ENCODE results near the gene VPS37B.
"Not testable (repeated sequence)": the region's sequence is repeated elsewhere in the genome, so short reads cannot be mapped to it uniquely, and the experiment has no call there.

VPS37B gene

DNA sequence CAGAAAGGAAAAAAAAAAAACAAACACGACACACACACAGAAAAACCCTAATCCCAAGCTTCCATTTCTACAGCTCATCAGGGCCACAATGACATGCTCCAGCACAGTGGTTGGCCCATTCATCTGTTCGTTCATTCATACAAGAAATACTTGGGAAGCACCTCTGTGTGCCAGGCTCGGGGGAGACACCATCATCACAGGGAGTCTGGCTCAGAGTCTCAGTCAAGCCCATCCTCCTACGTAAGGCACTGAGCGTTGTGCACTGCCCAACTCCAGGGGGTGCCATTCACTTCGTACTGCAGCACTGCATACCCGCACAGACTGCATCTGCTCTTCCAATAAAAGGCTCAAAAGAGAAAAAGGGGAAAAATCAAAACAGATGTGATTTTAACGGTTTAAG lies 15.3 kb downstream of the VPS37B start:
- no peak for DNase-seq (ENCODE audit: low read depth)

DNA sequence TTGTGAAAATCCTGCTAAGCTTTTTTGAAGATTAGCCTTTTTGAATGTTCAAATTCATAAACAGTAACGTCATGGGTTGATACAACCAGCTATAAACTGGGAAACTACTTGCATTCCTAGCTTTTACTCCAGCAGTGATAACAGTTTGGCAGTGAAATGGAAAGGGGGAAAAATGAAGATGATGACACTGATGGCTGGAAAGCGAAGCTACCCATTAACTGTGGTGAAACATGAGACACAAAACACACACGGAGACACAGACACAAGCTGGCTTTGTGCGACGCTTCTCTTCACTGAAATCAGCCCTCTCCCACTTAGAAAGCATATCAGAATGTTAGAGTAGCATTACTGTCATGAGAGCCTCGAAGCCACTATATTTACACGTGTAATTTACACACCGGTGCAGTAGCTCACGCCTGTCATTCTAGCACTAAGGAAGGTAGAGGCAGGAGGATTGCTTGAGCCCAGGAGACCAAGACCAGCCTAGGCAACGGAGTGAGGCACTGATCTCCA lies 15.7 kb downstream of the VPS37B start:
- no peak for DNase-seq (ENCODE audit: low read depth)

GRCh38 chr12:122878780-122879612 lies 16.9 kb downstream of the VPS37B start:
- no peak for DNase-seq (ENCODE audit: low read depth)

- no peak for DNase-seq (ENCODE audit: low read depth)
Measured at GRCh38 chr12:122876731-122877130, 19.2 kb downstream of the VPS37B start.

DNA sequence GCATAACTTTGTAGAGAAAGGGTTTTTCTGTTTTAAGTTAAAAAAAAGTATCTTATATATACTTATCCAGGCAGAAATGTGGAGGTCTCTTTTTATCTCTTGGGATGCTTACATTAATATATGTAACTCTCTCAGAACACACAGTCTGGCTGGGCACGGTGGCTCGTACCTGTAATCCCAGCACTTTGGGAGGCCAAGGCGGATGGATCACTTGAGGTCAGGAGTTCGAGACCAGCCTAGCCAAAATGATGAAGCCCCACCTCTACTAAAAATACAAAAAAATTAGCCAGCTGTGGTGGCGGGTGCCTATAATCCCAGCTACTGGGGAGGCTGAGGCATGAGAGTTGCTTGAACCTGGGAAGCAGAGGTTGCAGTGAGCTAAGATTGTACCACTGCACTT lies 19.6 kb downstream of the VPS37B start:
- DNase-seq (ENCODE audit: low read depth): not testable (repeated sequence)

DNA sequence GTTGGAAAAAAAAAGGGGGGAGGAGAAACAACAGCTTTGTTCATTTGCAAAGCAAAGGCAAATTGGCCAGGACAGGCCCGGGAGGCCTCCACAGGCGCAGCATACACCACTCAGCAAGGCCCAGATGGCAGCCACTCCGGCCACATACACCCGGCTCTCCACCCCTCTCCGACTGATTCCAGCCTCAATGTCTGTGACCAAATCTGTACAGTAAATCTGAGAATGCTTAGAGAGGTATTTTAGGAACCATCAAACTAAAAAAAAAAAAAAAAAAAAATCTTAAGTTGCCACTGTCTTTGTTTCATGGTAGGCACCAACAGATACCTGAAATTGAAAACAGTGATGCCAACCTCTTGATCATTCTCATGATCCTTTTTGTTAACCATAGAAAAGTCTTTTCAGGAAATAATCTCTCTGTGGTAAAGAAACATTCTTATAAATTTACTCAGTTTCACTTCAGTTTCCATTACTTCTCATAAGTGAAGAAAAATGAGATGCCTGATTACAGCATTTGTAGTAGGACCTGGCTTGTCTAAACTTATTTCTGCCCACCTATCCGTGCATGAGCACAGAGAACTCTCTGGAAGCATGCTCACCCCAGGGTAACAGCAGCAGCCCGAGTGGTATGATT lies 20.2 kb downstream of the VPS37B start:
- DNase-seq (ENCODE audit: low read depth): no peak

GRCh38 chr12:122874081-122874480 lies 21.8 kb downstream of the VPS37B start:
- peak; percentile 41 for DNase-seq (ENCODE audit: low read depth)

- no peak for DNase-seq (ENCODE audit: low read depth)
Measured at GRCh38 chr12:122873540-122873939, 22.4 kb downstream of the VPS37B start.

DNA sequence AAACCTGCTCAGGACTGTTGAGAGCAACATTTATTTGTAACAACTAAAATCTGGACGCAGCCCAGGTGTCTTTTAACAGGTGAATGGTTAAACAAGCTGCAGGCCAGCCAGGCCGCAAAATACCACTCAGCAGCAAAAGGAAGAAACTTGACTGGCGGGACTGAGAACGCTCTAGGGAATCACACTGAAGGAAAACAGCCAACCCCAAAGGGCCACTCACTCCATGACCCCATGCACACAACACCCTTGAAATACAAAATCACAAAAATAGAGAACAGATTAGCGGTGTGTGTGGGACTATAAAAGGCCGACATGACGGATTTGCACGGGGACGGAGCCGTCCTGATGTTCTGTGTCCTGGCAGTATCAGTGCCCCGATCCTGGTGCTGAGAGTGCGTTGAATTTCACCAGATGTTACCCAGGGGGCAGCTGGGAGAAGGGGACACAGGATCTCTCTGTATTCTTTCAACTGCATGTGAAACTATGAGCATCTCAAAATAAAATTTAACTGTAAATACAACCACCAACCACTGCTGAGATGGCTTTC lies 23.0 kb downstream of the VPS37B start:
- no peak for DNase-seq (ENCODE audit: low read depth)

DNA sequence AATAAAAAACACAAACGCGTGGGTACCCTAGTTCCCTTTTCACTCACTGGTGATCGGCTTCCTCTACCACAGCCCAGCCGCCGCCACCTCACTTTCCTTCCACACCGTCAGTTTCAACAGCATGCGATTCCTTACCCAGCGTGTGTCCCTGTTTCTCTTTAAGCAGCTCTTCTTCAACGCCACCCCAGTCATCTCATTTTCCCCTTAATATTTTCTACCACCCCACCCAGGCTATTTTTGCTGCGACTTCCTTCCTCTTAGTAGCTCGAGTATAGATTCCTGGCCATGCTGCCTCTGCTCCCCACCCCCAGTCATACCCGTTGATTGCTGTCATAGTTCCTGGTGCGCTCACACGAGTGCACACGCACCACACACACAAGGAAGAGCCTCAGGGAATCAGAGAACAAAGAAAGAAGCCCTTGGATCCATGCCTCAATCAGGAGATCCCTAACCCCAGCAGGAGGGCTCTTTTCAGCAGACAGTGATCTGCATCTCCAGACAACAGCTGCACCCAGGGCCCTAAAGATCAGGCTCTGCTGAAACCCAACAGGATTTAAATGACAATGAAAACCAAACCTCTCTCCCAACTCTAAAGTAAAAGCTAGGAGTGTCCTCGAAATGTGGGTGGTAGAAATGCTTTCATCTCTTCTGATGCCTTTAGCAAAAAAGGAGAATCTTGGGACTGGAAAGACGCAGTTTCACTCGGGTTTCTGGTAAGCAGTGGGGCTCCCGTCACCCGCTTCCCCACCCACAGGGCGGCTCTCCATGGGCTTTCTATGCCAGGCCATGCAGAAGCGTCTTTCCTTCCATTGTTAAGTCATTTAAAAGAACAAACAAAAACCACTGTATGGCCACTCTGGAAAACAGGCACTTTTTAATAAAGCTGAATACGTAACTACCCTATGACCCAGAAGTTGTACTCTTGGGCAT lies 23.8 kb downstream of the VPS37B start:
- peak; percentile 48 for DNase-seq (ENCODE audit: low read depth)

- no peak for DNase-seq (ENCODE audit: low read depth)
Measured at GRCh38 chr12:122870867-122871664, 24.9 kb downstream of the VPS37B start.

DNA sequence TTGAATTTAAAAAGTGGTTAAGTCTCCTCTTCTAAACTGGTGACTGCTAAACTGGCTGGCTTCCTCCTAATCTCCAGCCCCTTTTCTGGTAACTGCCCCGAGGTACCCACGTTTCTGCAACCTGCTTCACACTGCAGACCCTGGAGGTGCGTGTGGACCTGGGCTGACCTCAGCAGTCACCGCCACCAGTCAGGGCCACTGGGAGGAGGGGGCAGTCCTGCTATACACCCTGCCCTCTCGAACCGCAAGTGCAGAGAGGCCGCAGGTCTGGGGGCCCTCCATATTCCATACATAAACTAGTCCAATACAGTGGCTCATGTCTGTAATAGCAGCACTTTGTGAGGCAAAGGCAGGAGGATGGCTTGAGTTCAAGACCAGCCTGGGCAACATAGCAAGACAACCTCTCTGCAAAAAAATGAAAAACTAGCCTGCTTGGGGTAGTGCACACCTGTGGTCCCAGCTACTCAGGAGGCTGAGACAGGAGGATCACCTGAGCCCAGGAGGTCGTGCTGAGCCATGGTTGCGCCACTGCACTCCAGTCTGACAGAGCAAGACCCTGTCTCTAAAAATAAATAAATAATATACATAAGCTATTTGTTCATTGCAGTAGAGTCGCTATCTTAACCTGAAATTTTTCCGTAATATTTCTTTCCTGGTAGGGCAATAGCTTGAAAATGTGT lies 25.6 kb downstream of the VPS37B start:
- DNase-seq (ENCODE audit: low read depth): no peak

DNA sequence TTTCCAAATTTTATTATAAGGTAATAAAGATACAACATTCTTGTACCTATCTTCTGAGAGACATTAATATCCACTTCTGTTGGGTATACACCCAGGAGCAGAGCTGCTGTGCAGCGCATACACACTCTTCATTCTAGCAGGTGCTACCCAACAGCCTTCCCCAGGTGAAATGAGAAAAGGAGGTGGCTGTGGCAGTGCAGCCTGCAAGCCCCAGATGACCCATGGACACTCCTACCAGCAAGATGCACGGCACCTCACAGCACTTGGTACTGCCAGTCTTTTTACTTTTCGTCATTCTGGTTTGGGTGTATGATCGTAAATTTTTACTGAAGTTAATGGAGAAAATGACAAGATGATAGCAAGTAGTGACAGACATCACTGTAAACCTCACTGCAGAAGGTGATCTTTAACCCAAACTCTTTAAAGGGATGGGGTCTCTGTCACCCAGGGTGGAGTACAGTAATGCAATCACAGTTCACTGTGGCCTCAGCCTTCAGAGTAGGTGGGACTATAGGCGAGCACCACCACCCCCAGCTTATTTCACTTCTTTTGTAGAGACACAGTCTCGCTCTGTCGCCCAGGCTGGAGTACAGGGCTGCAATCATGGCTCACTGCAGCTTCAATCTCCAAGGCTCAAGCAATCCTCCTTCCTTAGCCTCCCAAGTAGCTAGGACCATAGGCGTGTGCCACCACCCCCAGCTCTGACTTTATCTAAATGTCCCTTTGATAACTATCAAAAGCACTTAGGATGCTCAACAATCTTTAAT lies 26.5 kb downstream of the VPS37B start:
- no peak for DNase-seq (ENCODE audit: low read depth)

DNA sequence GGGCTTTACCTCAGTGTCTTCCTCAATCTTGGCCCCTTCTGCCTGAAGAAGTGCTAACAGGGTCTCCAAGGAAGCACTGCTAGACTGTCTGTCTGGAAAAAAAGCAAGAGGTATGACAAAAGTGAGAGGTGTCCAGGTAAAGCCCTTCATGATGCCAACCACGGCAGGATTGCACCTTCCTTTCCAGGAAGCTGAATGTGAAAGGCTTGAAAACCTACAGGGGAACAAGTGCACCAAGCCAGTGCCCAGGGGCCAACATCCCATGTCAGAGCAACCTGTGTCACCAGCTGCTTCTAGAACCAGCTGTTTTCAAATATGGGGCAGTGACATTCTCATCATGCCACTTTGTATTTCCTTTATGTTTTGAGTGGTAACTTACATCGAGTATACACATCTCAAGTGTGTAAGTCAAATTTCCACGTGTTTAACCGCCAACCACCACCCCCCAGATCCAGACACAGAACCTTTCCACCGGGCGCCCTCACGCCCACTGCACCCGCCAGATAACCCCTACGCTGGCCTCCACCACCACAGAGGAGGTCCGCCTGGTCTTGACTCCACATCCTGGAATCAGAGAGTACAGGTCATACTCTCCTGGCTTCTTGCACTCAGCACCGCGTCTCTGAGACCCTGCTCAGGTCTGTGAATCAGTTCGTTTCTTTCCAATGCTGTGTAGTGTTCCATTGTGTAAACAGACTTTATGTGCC lies 27.3 kb downstream of the VPS37B start:
- no peak for DNase-seq (ENCODE audit: low read depth)

DNA sequence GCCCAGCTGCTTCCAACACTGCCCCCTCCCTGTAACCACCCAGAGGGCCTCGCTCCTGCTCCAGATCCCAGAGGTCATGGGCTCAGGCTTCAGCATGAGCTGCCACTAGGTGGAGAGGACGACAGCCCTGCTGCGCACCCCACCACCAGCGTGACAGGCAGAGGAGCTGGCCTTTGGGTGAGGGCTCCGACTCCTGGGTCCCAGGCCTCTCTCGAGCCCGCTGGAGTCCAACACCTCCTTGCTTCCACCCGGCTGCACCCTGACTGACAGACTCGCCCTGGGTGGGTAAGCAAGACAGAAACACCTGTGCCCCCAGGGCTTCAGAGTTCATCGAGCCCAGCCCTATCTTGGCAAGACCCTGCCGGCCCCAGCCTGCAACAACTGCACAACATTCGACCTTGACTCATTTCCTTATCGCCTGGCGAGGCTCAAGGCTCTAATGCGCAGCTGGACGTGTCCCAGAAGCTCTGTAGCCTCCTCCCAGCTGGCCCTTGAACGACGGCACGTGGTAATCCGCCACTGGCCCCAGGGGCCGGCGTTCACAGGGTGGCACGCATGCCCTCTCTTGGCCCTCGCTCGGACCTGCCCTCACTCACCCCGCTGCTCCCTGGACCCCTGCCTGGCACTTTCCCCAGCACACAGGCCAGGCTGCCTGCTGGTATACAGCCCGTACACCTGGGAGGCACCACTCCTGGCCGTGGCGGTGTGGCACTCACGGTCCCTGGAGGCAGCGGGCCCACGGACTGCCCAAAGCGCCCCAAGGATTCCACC lies 28.0 kb downstream of the VPS37B start:
- DNase-seq (ENCODE audit: low read depth): no peak

DNA sequence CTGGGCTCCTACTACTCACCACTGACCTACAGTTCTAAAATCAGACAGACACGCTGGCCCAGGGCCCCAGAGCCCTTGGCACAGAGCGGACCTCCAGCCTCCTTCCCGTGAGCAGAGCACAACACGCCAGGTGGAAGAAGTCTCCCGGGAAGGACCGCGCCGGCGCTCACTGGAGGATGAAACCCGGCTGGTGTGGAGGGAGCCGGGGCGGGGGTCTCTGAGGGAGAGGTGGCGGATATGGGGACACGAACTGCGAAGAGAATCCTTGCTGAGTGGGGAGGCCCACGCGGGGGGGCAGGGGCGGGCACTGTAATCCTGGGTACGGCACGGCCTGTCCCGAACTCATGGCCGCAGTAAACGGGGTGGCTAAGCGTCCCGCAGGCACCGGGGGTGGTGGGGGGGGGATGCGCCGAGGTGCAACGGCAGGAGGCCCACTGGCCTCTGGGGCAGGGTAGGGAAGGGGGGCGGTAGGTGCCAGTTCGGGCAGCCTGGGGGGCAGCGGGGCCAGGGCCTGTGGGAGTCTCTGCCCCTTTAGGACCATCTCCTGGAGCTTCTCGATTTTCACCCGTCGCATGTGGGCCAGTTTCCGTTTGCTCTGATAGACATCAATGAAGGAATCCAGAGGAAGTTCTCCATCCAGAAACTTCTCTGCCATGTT lies 28.8 kb downstream of the VPS37B start:
- no peak for DNase-seq (ENCODE audit: low read depth)

- DNase-seq (ENCODE audit: low read depth): no peak
Measured at GRCh38 chr12:122866379-122866778, 29.5 kb downstream of the VPS37B start.

Data from activated T-cell treated with anti-CD3 and anti-CD28 coated beads for 24 hours (primary cell).